GM19099 (cell line): ENCODE results near the gene DPYD.

ENCODE experiments used
- POLR2A ChIP-seq: IDR thresholded peaks from 3 replicates; pipeline ENCODE4 v1.6.1; 2011; ENCODE audit warnings: low read depth; ENCODE audit not compliant: insufficient read length; ENCODE audit errors: extremely low read depth

Gene DPYD

DNA sequence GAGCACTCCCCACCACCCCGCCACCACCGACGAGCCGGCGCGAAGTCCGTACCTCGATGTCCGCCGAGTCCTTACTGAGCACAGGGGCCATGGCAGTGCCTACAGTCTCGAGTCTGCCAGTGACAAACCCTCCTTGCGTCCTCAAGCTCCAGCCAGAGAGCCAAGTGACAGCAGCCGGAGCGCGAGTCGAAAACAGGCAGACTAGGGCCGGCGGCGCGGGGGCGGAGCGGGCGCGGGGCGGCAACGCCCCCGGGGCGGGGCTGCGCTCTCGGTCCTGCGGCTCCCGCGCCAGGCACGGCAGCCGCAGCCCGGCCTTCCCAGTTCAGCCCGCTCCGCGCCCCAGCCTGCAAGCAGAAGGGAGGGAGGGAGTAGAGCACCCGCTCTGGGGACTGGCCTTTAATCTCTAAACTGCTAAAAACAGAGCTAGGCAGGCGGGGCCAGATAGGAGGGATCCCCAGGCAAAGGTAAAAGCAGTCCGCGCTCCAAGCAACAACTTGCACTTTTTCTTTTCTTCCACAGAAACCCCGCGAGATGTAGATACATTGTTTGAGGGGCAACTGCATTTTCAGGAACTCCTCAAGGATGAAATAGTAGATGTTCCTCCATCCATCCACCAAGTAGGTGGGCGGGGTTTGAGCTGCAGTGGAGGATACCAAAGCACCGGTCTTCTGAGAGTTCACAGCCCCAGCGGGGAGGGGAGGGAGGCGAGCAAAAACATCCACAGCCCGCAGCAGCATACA lies at the start of gene DPYD:
TSS of gene DPYD (minus strand) at position 203 of the 740 bp plus-strand sequence. CDS start at position 91, 112 bp downstream.
- TF ChIP-seq POLR2A: peak; percentile 89

DNA sequence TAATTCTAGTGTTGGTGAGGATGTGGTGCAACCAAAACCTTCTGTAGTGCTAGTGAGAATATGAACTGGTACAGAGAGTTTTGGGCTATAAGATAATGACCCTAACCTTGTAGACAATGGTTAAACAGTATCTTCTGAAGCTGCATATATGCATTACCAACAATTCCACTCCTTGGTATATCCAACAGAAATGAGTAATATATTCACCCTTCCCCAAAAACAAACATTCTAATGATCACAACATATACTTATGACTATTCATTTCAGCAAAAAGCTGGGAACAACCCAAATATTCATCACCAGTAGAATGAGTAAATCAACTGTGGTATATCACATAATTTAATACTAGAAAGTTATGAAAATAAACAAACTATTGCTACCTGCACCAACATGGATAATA lies 39.6 kb upstream of the DPYD start:
- no peak for TF ChIP-seq POLR2A

DNA sequence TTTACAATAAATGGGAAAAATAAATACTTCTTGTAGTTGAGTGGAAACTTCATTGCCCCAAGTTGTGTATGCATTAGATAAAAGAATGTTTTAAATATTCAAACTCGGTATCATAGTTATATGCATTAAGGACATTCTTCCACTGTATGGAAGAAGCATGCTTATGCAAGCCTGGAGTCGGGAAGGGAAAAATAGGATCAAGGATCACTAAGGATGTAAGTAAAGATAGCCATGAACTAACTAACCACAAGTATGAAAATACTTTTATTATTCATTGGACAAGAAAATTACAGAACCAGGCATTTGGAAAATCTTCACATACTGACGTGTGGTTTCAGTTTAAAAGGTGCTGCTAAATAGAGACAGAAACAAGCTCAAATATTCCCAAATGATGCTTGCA lies 26.9 kb upstream of the DPYD start:
- TF ChIP-seq POLR2A: no peak

DNA sequence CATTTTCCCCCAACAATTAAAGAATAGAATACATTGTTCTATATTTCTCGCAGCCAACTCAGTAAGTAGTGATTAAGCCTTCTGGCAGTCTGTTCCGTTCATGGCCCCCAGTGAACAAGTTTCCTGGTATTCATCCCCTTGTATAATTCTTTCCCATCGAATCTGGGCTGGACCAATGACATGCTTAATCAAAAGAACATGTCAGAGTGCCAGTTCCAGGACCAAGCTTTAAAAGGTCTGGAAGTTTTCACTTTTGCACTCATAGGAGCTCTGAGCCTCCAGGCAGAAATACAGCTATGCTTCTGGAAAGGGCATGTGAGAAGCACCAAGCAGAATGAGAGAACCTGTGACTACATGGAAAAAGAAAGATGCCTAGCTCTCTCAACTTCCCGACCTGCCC lies 22.5 kb upstream of the DPYD start:
- no peak for TF ChIP-seq POLR2A

DNA sequence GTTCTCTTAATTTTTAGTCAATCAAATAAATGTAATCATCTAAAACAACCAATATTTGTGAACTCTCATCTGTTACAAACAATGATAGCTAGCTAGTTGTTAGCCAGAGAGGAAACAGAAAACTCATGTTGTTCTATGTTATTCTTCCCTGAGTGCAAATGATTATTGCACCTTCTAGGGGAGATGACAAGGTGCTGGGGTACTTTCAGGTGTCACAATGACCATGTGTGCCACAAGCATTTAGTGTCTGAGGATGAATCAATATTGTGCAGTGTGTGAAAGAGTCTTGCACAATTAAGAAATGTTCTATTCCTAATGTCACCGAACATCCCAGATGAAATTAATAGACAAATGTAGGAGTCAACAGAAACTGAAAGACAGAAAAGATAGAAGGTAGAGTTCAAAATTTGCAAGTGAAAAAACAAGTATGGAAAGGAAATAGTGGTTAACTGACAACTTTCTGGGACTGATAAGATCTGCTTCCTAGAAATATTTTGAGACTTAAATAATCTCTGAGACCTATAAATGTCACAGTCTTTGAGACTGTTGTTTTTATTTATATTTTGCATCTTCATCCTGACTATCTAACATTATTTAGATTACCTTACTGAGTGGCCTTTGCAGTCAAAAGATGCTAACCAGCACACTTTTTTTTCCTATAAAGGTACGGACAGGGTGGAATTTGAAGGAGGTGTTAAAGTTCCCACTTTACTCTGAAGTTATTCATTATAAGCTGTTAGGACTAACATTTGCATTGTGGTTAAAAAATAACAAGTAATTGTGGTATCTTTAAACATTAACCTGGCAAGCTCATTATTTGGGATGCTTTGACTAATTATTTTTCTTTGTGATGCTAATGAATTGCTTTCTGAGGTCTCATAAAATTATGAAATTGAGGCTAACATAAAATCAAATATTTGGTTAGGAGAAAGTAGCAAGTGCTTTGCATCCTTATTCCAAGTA lies 21.6 kb upstream of the DPYD start:
- TF ChIP-seq POLR2A: no peak

DNA sequence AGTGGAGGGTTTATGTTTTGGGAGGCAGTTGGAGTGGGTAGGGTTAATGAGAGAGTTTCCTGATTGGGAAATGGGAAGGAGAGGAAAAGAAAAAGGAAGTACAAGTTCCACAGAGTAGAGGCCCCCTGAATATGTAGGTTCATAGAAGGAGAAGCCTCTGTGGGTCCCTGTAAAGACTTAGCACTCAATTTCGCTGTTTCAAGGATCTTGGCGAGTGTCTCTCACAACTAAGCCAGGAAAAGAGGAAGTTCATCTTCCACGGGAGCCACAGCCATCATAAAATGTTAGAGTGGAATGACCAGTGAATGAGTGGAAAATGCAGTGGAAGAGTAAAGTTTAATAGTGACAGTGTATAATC lies 17.4 kb upstream of the DPYD start:
- TF ChIP-seq POLR2A: no peak

DNA sequence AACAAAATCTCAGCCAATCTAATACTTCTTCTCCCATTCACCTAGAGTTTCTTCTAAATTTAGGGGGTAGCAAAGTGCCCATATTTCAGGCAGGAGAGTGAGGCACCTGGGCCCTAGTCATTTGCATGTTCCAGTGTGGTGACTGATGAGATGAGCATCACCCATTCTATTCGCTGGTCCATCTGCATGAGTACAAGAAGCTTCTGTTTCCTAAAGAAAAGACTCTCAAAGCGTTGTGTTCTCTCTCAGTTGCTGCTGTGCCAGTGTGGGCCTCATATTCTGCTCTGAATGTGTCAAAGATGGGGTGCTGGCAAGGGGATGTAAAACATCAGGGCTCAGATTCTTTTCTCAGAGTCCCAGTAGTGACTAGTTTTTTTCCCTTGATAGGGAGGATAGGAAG lies 16.1 kb upstream of the DPYD start:
- TF ChIP-seq POLR2A: no peak

DNA sequence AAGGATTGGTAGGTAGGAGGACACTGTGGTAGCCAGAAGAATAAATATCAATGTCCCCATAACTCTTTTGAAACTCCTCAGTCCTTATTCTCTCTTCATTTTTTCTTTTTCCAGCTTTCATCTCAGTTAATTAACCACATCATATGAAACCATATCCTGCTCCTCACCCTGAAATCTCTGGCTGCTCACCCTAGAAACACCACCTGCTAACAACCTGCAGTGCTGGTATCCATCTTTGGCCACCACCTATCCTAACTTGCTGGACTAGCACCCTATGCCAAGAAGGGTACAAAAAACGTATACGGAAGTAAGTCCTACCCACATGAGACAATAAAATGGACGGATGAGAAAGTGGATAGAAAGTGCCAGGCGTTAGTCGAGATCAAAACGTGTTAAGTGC lies 13.7 kb upstream of the DPYD start:
- TF ChIP-seq POLR2A: no peak

DNA sequence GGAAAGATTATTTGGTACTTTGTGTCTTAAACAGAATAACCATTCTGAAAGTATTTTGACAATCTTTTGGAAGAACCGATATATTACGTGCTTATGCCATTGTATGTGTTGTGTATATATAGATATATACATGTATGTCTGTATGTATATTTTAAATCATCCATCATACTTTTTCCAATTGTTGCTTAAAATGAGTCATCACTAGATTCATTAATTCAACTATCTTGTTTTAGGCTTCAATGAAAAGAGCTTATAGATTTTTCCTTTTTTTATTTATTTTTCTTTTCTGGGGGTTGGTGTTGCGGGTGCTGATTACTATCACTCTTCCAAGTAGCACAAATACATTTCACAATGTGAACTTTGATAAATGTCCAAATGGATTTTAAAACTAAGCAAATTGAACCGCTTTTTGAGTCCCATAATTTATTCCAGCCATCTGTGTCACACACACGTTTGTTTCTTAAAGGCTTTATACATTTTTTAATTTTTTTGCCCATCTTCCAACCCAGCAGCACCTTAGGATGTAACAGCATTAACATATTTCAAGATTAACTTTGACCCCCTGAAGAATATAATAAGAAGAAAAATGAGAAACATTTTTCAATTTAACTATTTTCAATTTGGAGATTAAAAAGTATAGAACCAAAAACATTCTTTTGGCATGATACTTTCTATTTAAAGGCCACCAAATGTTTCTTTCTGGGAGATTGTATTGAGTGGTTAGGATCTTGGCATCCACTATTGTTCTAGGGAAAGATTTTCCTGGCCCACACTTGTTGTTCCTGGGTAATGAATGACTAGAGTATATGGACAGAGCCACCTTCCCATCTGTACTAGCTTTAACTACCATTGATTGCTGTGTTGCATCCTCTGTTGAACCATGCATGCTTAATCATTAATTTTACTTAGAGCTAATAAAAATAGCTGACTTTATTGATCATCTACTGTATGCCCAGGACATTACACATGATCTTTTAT lies 9.3 kb upstream of the DPYD start:
- no peak for TF ChIP-seq POLR2A

DNA sequence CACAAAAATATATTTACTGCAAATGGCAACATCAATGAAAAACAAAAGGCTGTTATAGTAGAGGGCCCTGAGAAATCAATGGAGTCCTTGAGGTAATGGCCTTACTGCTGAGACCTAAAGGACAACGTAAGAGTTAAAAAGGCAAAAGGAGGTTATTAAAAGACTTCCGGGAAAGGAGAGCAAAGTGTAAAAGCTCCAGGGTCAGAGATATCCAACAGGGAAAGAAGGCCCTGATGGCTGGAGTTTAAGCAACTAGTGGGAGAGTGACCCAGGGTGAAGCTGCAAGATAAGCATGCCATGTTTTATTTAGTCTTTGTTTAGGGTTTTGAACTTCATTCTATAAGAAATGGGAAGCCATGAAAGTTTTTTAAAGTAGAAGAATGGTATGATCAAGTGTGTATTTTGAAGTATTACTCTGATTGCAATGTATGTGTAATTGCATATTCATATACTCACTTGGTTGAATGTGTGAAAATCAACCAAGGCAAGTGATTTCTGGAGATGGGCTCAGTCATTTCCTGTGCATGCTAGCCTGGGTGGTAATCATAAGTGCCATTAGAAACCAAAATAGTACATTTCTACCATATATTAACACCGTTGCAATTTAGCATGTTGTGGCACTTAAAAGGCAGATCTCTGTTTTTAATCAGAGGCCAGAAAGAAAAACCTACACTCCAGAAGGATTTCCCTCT lies 5.3 kb upstream of the DPYD start:
- no peak for TF ChIP-seq POLR2A

DNA sequence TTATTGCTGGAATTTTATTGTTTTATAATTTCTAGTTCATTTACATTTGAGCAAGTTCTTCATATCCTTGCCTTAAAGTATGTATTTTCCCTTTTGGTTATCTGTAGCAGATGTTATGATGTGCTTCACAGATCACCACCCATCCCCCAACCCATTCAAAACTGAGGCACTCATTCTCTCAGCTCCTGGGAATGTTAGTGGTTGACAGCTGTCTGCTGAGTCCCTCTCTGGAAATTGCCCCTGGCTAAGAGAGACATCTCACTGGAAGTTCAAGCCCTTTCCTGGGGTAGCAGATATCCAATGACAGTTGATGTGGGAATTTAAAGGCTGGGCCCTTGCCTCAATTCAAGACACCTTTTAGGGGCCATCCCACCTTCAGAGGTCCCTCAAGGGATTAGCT lies 4.3 kb upstream of the DPYD start:
- TF ChIP-seq POLR2A: no peak

DNA sequence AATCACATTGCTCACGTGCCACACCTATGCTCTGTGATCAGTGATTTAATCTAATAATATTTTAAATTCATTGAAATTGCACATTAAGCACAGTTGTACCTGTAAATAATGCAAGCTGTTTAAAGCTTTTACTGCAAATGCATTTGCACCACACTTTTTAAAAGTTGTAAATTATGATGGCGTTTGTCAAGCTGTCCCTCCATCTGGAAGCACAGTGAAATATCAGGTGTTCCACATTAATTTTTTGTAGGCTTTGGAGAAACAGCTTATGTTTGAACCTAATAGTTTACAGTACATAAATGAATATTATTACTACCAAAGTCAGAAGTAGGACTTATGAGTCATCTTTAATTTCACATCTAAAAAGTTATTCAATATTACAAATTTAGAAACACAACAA lies 3.0 kb upstream of the DPYD start:
- TF ChIP-seq POLR2A: no peak

DNA sequence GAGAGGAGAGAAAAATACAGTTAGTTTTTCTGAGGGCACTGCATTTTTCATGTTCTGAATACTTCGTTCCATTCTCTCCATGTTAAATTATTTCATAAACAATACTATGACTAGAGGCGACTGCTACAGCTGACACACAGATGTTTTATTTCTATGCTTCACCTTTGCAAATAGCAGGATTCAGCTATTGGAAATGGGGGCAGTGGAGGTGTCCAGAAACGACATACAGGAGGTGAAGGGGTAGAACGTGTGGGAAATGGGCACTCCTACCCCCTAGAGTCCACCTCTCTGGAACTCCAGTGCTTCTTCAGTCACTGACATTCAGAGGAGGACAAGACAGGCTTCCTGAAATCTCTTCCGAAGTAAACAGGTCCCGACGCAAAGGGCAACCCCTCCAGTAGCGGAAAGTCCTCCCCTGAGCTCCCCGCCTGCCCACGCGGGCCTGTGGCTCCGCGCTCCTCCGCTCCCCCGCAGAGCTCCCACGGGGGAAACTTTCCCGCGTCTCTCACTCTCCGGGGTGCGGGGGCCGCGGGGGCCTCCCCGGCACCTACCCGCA lies 480 bp downstream of the DPYD start:
- no peak for TF ChIP-seq POLR2A
